ENCODE results near the gene LPP.

The LPP gene

GRCh38 chr3:188148318-188148717 is 5.6 kb upstream of the LPP start:
- TF ChIP-seq CTCF (IDR thresholded peaks at IDR 0.05; ENCODE audit: low read depth, low read length, missing control alignments) = no peak
- no peak for DNase-seq (ENCODE audit: low read depth)
- no peak overlapping the region for H3K4me3 ChIP-seq (ENCODE audit: low read depth, low read length)
- in situ Hi-C loops (cut with HindIII; ENCODE audit: low sequenced_read_pairs) = loop anchor here (25.0 kb wide), 1 partner anchor 411 kb away; the partner anchor contains the start of gene BCL6

DNA sequence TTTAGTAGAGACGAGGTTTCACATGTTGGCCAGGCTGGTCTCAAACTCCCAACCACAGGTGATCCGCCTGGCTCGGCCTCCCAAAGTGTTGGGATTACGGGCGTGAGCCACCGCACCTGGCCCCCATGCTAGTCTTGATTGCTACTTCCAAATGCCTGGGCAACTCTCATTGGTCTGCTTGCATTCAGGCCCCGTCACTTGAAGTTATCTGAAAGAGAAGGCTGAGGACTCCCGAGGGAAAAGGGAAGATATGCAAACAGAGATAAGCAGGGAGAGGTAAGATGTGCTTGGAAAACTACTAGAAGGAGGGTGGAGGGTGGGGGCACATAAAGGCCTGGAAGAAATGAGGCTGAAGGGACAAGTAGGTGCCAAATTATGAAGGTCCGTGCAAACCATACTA is 4.4 kb upstream of the LPP start:
- no peak for DNase-seq (ENCODE audit: low read depth)
- no peak for TF ChIP-seq CTCF (IDR thresholded peaks at IDR 0.05; ENCODE audit: low read depth, low read length, missing control alignments)
- in situ Hi-C loops (cut with HindIII; ENCODE audit: low sequenced_read_pairs) = loop anchor here (25.0 kb wide), 1 partner anchor 412 kb away; the partner anchor contains the start of gene BCL6
- H3K4me3 ChIP-seq (ENCODE audit: low read depth, low read length) = no peak overlapping the region

GRCh38 chr3:188150982-188151381 is 3.0 kb upstream of the LPP start:
- in situ Hi-C loops (cut with HindIII; ENCODE audit: low sequenced_read_pairs) = loop anchor here (10.0 kb wide), 1 partner anchor 804 kb away; no protein-coding TSS in a partner anchor
- no peak for DNase-seq (ENCODE audit: low read depth)
- no peak overlapping the region for H3K4me3 ChIP-seq (ENCODE audit: low read depth, low read length)
- TF ChIP-seq CTCF (IDR thresholded peaks at IDR 0.05; ENCODE audit: low read depth, low read length, missing control alignments) = no peak

- TF ChIP-seq CTCF (IDR thresholded peaks at IDR 0.05; ENCODE audit: low read depth, low read length, missing control alignments) = no peak
- no peak for DNase-seq (ENCODE audit: low read depth)
- no peak overlapping the region for H3K4me3 ChIP-seq (ENCODE audit: low read depth, low read length)
- in situ Hi-C loops (cut with HindIII; ENCODE audit: low sequenced_read_pairs) = loop anchor here (10.0 kb wide), 1 partner anchor 803 kb away; no protein-coding TSS in a partner anchor
Observed at GRCh38 chr3:188151438-188151837, 2.5 kb upstream of the LPP start.

DNA sequence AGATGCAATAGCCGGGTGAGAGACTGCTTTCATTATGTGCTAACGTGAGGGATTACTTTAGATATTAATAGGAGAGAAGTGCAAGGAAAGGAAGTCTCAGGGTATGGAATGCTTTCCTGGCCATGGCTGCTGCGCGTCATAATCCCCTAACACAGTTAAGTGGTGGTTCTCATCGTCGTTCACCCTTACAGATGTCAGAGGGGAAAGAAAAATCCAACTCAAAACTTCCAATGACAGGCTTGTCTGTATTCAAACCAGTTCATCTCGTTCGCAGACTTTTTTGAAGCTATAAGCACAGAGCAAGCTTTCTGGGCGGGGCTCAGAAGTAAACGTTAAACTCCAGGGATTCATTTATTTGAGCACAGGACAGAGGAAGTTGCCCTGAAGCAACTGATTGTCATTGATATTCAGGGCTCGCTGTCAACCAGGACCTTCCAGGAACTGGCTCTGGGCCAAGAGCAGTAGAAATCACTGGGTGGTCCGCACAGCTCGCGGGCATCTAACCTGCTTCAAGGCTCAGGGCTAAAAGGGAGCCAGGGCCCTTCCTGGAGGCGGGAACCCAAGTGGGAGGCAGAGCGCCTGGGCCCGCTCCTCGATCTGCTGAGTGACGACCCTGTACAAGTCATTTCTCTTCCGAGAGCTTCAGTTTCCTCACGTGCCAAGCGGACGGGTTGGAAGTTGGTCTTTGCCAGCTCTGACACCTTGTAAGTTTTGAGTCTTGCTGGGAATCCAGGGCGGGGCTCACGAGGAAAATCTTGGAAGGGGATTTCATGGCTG is 1.1 kb upstream of the LPP start:
- in situ Hi-C loops (cut with HindIII; ENCODE audit: low sequenced_read_pairs) = loop anchor here (10.0 kb wide), 1 partner anchor 802 kb away; no protein-coding TSS in a partner anchor
- peak overlapping the region; percentile 84 for H3K4me3 ChIP-seq (ENCODE audit: low read depth, low read length)
- no peak for DNase-seq (ENCODE audit: low read depth)

More for the DNA sequence above, 1.1 kb upstream of the LPP start:
- TF ChIP-seq CTCF (IDR thresholded peaks at IDR 0.05; ENCODE audit: low read depth, low read length, missing control alignments) = no peak
